Prostate gland (tissue), 2 donors: Measurements from ENCODE around the gene NID2. TPM values are rescaled to one million over a fixed set of nuclear protein-coding genes. Genes with fewer than 3 reads are reported as not detected.

Experiments
- DNase-seq: peaks from one replicate; pipeline ENCODE4 v3.0.0-alpha.2; 2019; ENCODE audit warnings: low spot score
- H3K27ac ChIP-seq, 2 donors: fragments of 200-600 bp; sonication (generic); 2 replicates each; pipeline ENCODE4 v1.5.1; 2017 to 2019
- H3K27me3 ChIP-seq: fragments of 200-600 bp; sonication (generic); replicated peaks from 2 replicates; pipeline ENCODE4 v1.5.1; 2019; ENCODE audit not compliant: insufficient read depth
- H3K36me3 ChIP-seq, 2 donors: fragments of 200-600 bp; sonication (generic); 1 replicate in 1 of 2; 2 replicates in 1 of 2; pipeline versions ENCODE4 v1.5.1 to v1.8.1; 2017 to 2019
- H3K4me1 ChIP-seq: fragments of 200-600 bp; sonication (generic); replicated peaks from 2 replicates; pipeline ENCODE4 v1.5.1; 2019
- H3K4me3 ChIP-seq, 2 donors: fragments of 200-600 bp; sonication (generic); 2 replicates each; pipeline ENCODE4 v1.5.1; 2017 to 2019
- H3K9me3 ChIP-seq: fragments of 200-600 bp; sonication (generic); 2 replicates; pipeline ENCODE4 v1.5.1; 2017
- POLR2A ChIP-seq: fragments of 450-650 bp; IDR thresholded peaks from one replicate; pipeline ENCODE4 v1.6.1; 2016; ENCODE audit warnings: antibody characterized with exemption, mild to moderate bottlenecking
- POLR2AphosphoS5 ChIP-seq: sonication (generic); formaldehyde crosslinking; IDR thresholded peaks from one replicate; pipeline ENCODE4 v1.6.1; 2017; ENCODE audit warnings: antibody characterized with exemption
- WGBS: methylation state at CpG from one replicate; pipeline ENCODE4 v1.1.5; 2018; 5-methylcytosine and 5-hydroxymethylcytosine counted together
- intact Hi-C: fragments of 100-400 bp; cut with DNase I; formaldehyde crosslinking; loops from one replicate; pipeline ENCODE4 v1.14.2; 2022
- total RNA-seq, 2 donors: library from RNA; depleted of rRNA; stranded (reverse); fragments of >200 nt; gene quantifications; one replicate each; pipeline ENCODE4 v1.1.0, GENCODE V29; 2016
- TF ChIP-seq, protein P1 (sequence below), 4 experiments: fragments of 200-600 bp in 2 of 4; fragments of 450-650 bp in 2 of 4; sonication (generic) in 2 of 4; IDR thresholded peaks; 1 replicate in 3 of 4; 2 replicates in 1 of 4; pipeline ENCODE4 v1.5.1; 2016 to 2019; ENCODE audit warnings: antibody characterized with exemption in 4 of 4, mild to moderate bottlenecking in 2 of 4, moderate library complexity in 2 of 4

The NID2 gene
- total RNA-seq, 2 donors from 2014 or later = 6.9 to 17.2 TPM

DNA sequence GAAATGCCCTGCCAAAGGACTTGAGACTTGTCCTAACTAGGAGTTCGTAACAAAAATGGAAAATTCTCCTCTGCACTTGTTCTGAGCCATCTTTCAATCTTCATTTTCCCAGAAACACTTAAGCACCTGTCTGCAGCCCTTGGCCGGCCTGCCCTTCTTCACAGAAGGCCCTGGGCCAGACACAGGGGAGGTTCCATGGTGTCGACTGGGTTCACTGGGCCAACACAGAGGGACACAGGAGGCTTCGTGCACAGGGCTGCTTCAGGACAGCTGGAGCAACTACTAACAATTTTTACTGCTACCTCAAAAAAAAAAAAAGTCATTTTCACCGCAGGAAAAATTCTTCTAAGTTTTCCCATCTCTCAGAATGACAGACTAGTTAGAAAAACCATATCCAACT is 19.6 kb downstream of the NID2 start:
- Histone ChIP-seq H3K36me3 (no peaks in the 10 kb centered on the region), H3K27ac (no peak overlapping the region), H3K27me3 (no peaks in the 10 kb centered on the region), H3K4me3 (no peak overlapping the region), H3K9me3 (no peaks in the 10 kb centered on the region), H3K4me1 (no peaks in the 10 kb centered on the region)
- intact Hi-C loops = no loop called here
- no peak for TF ChIP-seq POLR2A
- TF ChIP-seq POLR2AphosphoS5 = no peak
- TF ChIP-seq, protein P1, sequence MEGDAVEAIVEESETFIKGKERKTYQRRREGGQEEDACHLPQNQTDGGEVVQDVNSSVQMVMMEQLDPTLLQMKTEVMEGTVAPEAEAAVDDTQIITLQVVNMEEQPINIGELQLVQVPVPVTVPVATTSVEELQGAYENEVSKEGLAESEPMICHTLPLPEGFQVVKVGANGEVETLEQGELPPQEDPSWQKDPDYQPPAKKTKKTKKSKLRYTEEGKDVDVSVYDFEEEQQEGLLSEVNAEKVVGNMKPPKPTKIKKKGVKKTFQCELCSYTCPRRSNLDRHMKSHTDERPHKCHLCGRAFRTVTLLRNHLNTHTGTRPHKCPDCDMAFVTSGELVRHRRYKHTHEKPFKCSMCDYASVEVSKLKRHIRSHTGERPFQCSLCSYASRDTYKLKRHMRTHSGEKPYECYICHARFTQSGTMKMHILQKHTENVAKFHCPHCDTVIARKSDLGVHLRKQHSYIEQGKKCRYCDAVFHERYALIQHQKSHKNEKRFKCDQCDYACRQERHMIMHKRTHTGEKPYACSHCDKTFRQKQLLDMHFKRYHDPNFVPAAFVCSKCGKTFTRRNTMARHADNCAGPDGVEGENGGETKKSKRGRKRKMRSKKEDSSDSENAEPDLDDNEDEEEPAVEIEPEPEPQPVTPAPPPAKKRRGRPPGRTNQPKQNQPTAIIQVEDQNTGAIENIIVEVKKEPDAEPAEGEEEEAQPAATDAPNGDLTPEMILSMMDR (IDR thresholded peaks at IDR 0.05) = no peak
- 72% methylated on average over 5 of the region's 5 CpGs for WGBS
- DNase-seq = no peak

DNA sequence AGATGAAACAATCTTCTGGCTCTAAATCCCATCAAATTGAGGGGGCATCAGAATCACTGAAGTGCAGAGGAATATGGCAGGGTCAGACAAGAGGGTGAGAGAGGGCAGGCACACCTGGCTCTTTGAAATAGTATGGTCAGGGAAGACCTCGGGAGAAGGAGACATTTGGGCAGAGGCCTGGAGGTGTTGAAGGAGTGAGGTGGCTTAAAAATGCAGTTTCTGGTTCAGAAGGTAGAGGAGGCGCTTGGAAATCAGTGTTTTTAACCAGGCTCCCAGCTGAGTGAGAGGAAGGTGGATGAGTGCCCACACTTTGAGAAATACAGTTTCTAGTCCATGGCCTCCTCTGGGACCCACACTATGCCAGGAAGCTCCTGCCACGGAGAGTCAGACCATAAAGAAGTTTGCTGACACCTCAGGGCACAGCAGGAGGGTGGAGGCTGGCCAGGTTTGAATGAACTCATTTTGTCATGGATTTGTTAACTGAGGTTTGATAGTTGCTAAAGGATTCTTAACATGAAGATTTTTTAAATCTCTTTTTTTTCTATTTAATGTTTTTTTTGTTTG is 20.1 kb downstream of the NID2 start:
- Histone ChIP-seq H3K27ac (no peak overlapping the region), H3K27me3 (no peaks in the 10 kb centered on the region), H3K36me3 (no peaks in the 10 kb centered on the region), H3K4me3 (no peak overlapping the region), H3K4me1 (no peaks in the 10 kb centered on the region), H3K9me3 (no peaks in the 10 kb centered on the region)
- TF ChIP-seq, protein P1 (IDR thresholded peaks at IDR 0.05) = no peak
- intact Hi-C loops = no loop called here
- DNase-seq = no peak
- WGBS = 51% methylated on average over 3 of the region's 3 CpGs

DNA sequence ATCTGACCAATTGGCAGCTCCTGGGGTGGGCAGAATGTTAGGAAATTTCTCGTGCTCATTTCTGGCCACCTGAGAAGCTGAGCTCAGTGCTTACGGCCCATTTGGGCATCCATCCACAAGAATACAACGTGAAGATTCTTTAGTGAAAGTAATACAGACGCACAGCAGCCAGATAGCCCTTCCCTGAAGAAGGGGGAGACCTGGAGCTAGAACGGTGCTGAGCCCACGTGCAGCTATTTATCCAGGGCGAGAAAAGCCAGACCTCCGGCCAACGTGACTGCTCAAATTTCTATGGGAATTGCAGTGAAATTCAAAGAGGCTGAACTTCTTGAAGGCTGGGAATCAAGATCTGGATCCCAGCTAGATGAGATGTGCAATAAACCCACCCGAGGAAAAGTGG is 20.7 kb downstream of the NID2 start:
- intact Hi-C loops = no loop called here
- no peaks in the 10 kb centered on the region for H3K4me1 ChIP-seq
- TF ChIP-seq, protein P1 (IDR thresholded peaks at IDR 0.05) = no peak
- no peak for TF ChIP-seq POLR2A
- TF ChIP-seq POLR2AphosphoS5 = no peak

DNA sequence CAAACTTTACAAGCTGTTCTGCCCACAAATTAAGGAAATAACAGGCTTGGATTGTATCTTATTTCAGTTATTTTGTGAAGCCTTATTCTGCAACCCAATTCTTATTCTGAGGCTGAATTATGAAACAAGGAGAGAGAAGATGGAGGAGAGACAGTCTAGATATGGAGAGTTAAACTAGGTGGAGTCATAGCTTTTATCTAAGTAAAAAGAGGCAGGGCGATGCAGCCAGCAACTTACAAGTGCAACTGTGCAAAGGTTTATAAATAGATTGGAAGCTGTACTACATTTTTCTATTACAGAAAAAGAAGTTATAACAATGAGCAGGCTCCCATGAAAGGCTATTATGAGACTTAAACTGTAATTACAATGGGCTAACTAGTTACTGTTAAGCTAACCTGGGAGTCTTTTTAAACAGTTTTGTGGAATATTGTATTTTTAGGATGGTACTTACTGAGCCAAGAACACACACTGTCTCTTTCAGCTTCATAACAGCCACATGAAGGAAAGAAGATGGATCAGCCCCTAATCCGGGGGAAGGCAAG is 22.4 kb downstream of the NID2 start:
- H3K4me1 ChIP-seq = no peaks in the 10 kb centered on the region
- intact Hi-C loops = no loop called here
- WGBS = 25% methylated on average over 2 of the region's 2 CpGs
- H3K36me3 ChIP-seq = no peaks in the 10 kb centered on the region
- no peak for TF ChIP-seq POLR2AphosphoS5
- no peak for TF ChIP-seq POLR2A
- TF ChIP-seq, protein P1 (IDR thresholded peaks at IDR 0.05) = no peak
- no peak overlapping the region for H3K4me3 ChIP-seq
- DNase-seq = no peak
- no peak overlapping the region for H3K27ac ChIP-seq
- no peaks in the 10 kb centered on the region for H3K27me3 ChIP-seq
- no peaks in the 10 kb centered on the region for H3K9me3 ChIP-seq

More for the DNA sequence above, 20.7 kb downstream of the NID2 start:
- 72% methylated on average over 10 of the region's 10 CpGs for WGBS
- Histone ChIP-seq H3K9me3 (no peaks in the 10 kb centered on the region), H3K27me3 (no peaks in the 10 kb centered on the region), H3K4me3 (no peak overlapping the region), H3K27ac (no peak overlapping the region), H3K36me3 (no peaks in the 10 kb centered on the region)
- no peak for DNase-seq

DNA sequence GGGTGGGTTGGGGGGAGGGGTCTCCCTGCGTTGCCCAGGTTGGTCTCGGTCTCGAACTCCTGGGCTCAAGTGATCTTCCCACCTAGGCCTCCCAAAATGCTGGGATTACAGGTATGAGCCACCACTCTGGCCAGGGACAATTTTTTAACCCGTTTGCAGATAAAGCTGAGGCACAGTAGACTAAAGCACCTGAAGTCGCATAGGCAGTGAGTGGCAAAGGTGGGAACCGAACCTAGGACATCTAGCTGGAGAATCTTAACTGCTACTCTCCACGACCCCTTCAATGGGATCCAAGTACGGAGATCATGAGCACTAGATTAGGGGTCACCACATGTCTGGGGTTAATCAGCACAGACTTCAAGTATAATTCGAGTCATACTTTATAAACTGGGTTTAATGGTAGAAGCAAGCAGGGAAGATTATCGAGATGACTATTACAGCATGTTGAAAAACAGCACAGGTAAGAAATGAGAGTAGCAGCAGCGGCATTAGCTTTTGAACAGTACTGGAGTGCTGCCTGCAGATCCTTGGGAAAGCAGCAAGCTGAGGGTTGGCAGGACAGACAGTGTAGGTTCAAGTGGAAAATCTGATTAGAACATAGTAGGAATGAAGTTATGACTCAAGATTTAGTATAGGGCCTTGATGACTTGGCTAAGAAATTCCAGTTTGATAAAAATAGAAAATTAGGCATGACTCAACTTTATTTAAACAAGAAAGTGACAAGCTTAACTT is 23.9 kb downstream of the NID2 start:
- peak; percentile 12 for TF ChIP-seq POLR2AphosphoS5
- TF ChIP-seq POLR2A = no peak
- TF ChIP-seq, protein P1 (IDR thresholded peaks at IDR 0.05) = no peak
- Histone ChIP-seq H3K27ac (no peak overlapping the region), H3K9me3 (no peaks in the 10 kb centered on the region), H3K4me3 (no peak overlapping the region), H3K4me1 (no peaks in the 10 kb centered on the region), H3K36me3 (no peaks in the 10 kb centered on the region), H3K27me3 (no peaks in the 10 kb centered on the region)
- no peak for DNase-seq
- WGBS = 78% methylated on average over 11 of the region's 11 CpGs
- intact Hi-C loops = no loop called here
